PC-3 (cell line): ENCODE results near the gene VPS18. TPM values are rescaled to one million over a fixed set of nuclear protein-coding genes. Genes with fewer than 3 reads are reported as not detected.
A peak's percentile ranks its signal among the peaks of the same experiment; 100 is the strongest.

Source experiments
- ATAC-seq: fragments of 200-7000 bp; cut with Tn5 transposase; 2 replicates; pipeline ENCODE4 v1.9.1; 2020; ENCODE audit warnings: mild to moderate bottlenecking, moderate library complexity
- BruUV-seq: library from RNA; stranded (reverse); fragments of 400-500 nt; replicated peaks from 2 replicates; lab custom pipeline; 2021; lab: Mats Ljungman, UMichigan
- CTCF ChIA-PET: fragments of 300-600 bp; sonication (Branson Sonifier 250); formaldehyde crosslinking; loops from one replicate; lab custom pipeline; 2022; ENCODE audit warnings: antibody characterized with exemption; lab: Charles Lee
- POLR2A ChIA-PET: fragments of 300-600 bp; sonication (Branson Sonifier 250); formaldehyde crosslinking; loops from one replicate; lab custom pipeline; 2022; ENCODE audit warnings: antibody characterized with exemption; ENCODE audit not compliant: unreplicated experiment; lab: Charles Lee
- DNase-seq: peaks from one replicate; pipeline ENCODE4 v3.0.0-alpha.2; 2015
- H2AFZ ChIP-seq: fragments of 300-600 bp; sonication (generic); 2 replicates; pipeline ENCODE4 v1.6.0; 2016; ENCODE audit warnings: antibody characterized with exemption, low read length
- H3F3A ChIP-seq: fragments of 300-600 bp; sonication (generic); one replicate; pipeline ENCODE4 v1.6.0; 2017; ENCODE audit warnings: antibody characterized with exemption, low read length, control low read depth, mild to moderate bottlenecking; ENCODE audit not compliant: unreplicated experiment
- H3K27ac ChIP-seq: fragments of 300-600 bp; sonication (generic); 2 replicates; pipeline ENCODE4 v1.5.1; 2016; ENCODE audit warnings: mild to moderate bottlenecking, low read length
- H3K27me3 ChIP-seq: fragments of 300-600 bp; sonication (generic); 2 replicates; pipeline ENCODE4 v1.6.1; 2016; ENCODE audit warnings: low read length, mixed read lengths
- H3K36me3 ChIP-seq: fragments of 300-600 bp; sonication (generic); 2 replicates; pipeline ENCODE4 v1.6.1; 2016; ENCODE audit warnings: low read depth, mixed run types, low read length, mixed read lengths
- H3K4me1 ChIP-seq: fragments of 300-600 bp; sonication (generic); 2 replicates; pipeline ENCODE4 v1.5.1; 2016; ENCODE audit warnings: low read length; ENCODE audit not compliant: insufficient read depth
- H3K4me2 ChIP-seq: fragments of 300-600 bp; sonication (generic); 2 replicates; pipeline ENCODE4 v1.6.0; 2016; ENCODE audit warnings: low read length
- H3K4me3 ChIP-seq: fragments of 300-600 bp; sonication (generic); 2 replicates; pipeline ENCODE4 v1.5.1; 2016; ENCODE audit warnings: mild to moderate bottlenecking, low read length, mixed read lengths
- H3K79me2 ChIP-seq: fragments of 300-600 bp; sonication (generic); 2 replicates; pipeline ENCODE4 v1.6.1; 2017; ENCODE audit warnings: low read length, mixed read lengths
- H3K9ac ChIP-seq: fragments of 300-600 bp; sonication (generic); 2 replicates; pipeline ENCODE4 v1.6.0; 2016; ENCODE audit warnings: mild to moderate bottlenecking, low read length
- H3K9me2 ChIP-seq: fragments of 300-600 bp; sonication (generic); replicated peaks from 2 replicates; pipeline ENCODE4 v1.6.1; 2016; ENCODE audit warnings: mixed run types, low read length, mixed read lengths
- H3K9me3 ChIP-seq: fragments of 300-600 bp; sonication (generic); 2 replicates; pipeline ENCODE4 v1.6.1; 2016; ENCODE audit warnings: low read length, mixed read lengths
- H4K20me1 ChIP-seq: fragments of 300-600 bp; sonication (generic); 2 replicates; pipeline ENCODE4 v1.6.1; 2016; ENCODE audit warnings: low read length, mixed read lengths
- CTCF ChIP-seq: fragments of 300-600 bp; sonication (generic); conservative IDR thresholded peaks from 2 replicates; pipeline ENCODE4 v1.5.1; 2017; ENCODE audit warnings: antibody characterized with exemption, low read depth, mild to moderate bottlenecking, low read length
- EZH2 ChIP-seq: fragments of 300-600 bp; sonication (generic); IDR thresholded peaks from one replicate; pipeline ENCODE4 v1.6.1; 2017; ENCODE audit warnings: antibody characterized with exemption, mild to moderate bottlenecking, low read length; ENCODE audit not compliant: unreplicated experiment
- EZH2phosphoT487 ChIP-seq: fragments of 300-600 bp; sonication (generic); IDR thresholded peaks from 2 replicates; pipeline ENCODE4 v1.6.1; 2018; ENCODE audit warnings: mild to moderate bottlenecking, antibody characterized with exemption, low read length, borderline replicate concordance
- intact Hi-C: fragments of 100-400 bp; cut with micrococcal nuclease; formaldehyde crosslinking; loops from 2 replicates; pipeline ENCODE4 v1.9.0; 2023
- total RNA-seq: library from RNA; depleted of rRNA; stranded (reverse); fragments of >200 nt; gene quantifications from 2 replicates; pipeline ENCODE4 v1.2.3, GENCODE V29; 2014

The VPS18 gene
- total RNA-seq, 1 experiment from 2014 or later, result 37.6 TPM

- Histone ChIP-seq H3K4me1 (peaks cover 29% of the 10 kb centered on the region), H3K36me3 (peaks cover 27% of the 10 kb centered on the region; the same call in 1 of the 2 replicates), H3K9me2 (no peaks in the 10 kb centered on the region), H3K27me3 (no peaks in the 10 kb centered on the region), H3K4me3 (no peak overlapping the region), H3K79me2 (peaks cover 18% of the 10 kb centered on the region), H3K4me2 (no peak overlapping the region), H3K9me3 (no peaks in the 10 kb centered on the region), H3K9ac (no peak overlapping the region), H4K20me1 (peaks cover 7% of the 10 kb centered on the region; the same call in 1 of the 2 replicates), H3F3A (peaks cover 6% of the 10 kb centered on the region), H3K27ac (peak overlapping the region; percentile 28), H2AFZ (no peak overlapping the region)
- TF ChIP-seq CTCF (no peak), EZH2phosphoT487 (no peak), EZH2 (no peak)
- intact Hi-C loops, result loop anchor here (10.0 kb wide), 1 partner anchor 212 kb away; the partner anchor contains the start of gene INO80
- ATAC-seq (no peak), DNase-seq (no peak)
- ChIA-PET CTCF (interaction anchor here (0.5 to 2.6 kb wide), 6 partner anchors 8 to 209 kb away, joined by 3 to 13 read pairs (median 5); partner anchors contain the start of gene VPS18), POLR2A (no interaction called here)
- no TSS peak for BruUV-seq
Observed at GRCh38 chr15:40902605-40903561, 8.6 kb downstream of the VPS18 start.

- ChIA-PET POLR2A (no interaction called here), CTCF (interaction anchor here (0.5 to 2.6 kb wide), 10 partner anchors 10 to 315 kb away, joined by 3 to 17 read pairs (median 6); partner anchors contain the start of genes DLL4 and VPS18)
- H2AFZ ChIP-seq, result no peak overlapping the region
- no peak for TF ChIP-seq EZH2
- TF ChIP-seq CTCF, result no peak
- no peak for TF ChIP-seq EZH2phosphoT487
- BruUV-seq, result no TSS peak
- intact Hi-C loops, result loop anchor here (1.0 to 10.0 kb wide), 4 partner anchors 38 to 280 kb away; partner anchors contain the start of gene INO80
- no peak for ATAC-seq
- H3K4me3 ChIP-seq, result no peak overlapping the region
- H3K79me2 ChIP-seq, result peaks cover 18% of the 10 kb centered on the region
- H3K9me3 ChIP-seq, result no peaks in the 10 kb centered on the region
- DNase-seq, result no peak
- H3K9me2 ChIP-seq, result no peaks in the 10 kb centered on the region
- H3K4me2 ChIP-seq, result no peak overlapping the region
- peaks cover 17% of the 10 kb centered on the region; the same call in 1 of the 2 replicates for H3K36me3 ChIP-seq
- peaks cover 6% of the 10 kb centered on the region for H3F3A ChIP-seq
- H4K20me1 ChIP-seq, result peaks cover 7% of the 10 kb centered on the region; the same call in 1 of the 2 replicates
- H3K27ac ChIP-seq, result peak overlapping the region; percentile 22; the same call in 1 of the 2 replicates
- H3K4me1 ChIP-seq, result peaks cover 29% of the 10 kb centered on the region
- H3K9ac ChIP-seq, result no peak overlapping the region
- H3K27me3 ChIP-seq, result no peaks in the 10 kb centered on the region
Observed at GRCh38 chr15:40904552-40905201, 10.4 kb downstream of the VPS18 start.
